ENCODE data around the gene PRLH. TPM values are rescaled to one million over a fixed set of nuclear protein-coding genes. Genes with fewer than 3 reads are reported as not detected.

Gene PRLH
- polyA plus RNA-seq, 2 of the 4 experiments (the other 2 are of a cell fraction) = not detected

GRCh38 chr2:237558961-237559641 lies 7.3 kb upstream of the PRLH start:
- Histone ChIP-seq H3K9me3 (peaks cover 18% of the 10 kb centered on the region), H3K4me3 (no peak overlapping the region), H3K27ac (peak overlapping the region in 1 of 2 experiments; percentile 40; a peak in 1 of 6 replicates), H3K4me2 (no peak overlapping the region), H3K4me1 (peaks cover 11% of the 10 kb centered on the region; the same call in 1 of the 3 replicates)
- ATAC-seq (peak; percentile 5 to 9; a peak in 4 of 6 replicates), DNase-seq (ENCODE audit: low read depth in 1 of 2, low spot score in 1 of 2) (peak in 1 of 2 experiments; percentile 43), FAIRE-seq (no peak)
- WGBS (ENCODE audit: missing lambda C conversion rate) = 71% methylated on average over 22 of the region's 22 CpGs
- POLR2A ChIA-PET = interaction anchor here (1.1 kb wide), 1 partner anchor 474 kb away, joined by 3 read pairs; the partner anchor contains the start of gene COPS8
- CTCF ChIA-PET = interaction anchor here (1.0 to 6.5 kb wide), 5 partner anchors 12 to 473 kb away, joined by 3 to 45 read pairs (median 4); partner anchors contain the start of gene COPS8
- no peak for TF ChIP-seq NFE2L2 (conservative IDR thresholded peaks at IDR 0.05; ENCODE audit: low read length)
- TF ChIP-seq RFX5 (IDR thresholded peaks at IDR 0.05) = no peak
- peak; percentile 92 for TF ChIP-seq MAFK (IDR thresholded peaks at IDR 0.05; ENCODE audit: partially characterized antibody)
- TF ChIP-seq, protein P1, sequence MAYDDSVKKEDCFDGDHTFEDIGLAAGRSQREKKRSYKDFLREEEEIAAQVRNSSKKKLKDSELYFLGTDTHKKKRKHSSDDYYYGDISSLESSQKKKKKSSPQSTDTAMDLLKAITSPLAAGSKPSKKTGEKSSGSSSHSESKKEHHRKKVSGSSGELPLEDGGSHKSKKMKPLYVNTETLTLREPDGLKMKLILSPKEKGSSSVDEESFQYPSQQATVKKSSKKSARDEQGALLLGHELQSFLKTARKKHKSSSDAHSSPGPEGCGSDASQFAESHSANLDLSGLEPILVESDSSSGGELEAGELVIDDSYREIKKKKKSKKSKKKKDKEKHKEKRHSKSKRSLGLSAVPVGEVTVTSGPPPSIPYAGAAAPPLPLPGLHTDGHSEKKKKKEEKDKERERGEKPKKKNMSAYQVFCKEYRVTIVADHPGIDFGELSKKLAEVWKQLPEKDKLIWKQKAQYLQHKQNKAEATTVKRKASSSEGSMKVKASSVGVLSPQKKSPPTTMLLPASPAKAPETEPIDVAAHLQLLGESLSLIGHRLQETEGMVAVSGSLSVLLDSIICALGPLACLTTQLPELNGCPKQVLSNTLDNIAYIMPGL (CRISPR knock-in tag; IDR thresholded peaks at IDR 0.05; ENCODE audit: borderline replicate concordance) = no peak
- TF ChIP-seq CHD4 (IDR thresholded peaks at IDR 0.05; ENCODE audit: borderline replicate concordance) = no peak
- TF ChIP-seq ELK1 (IDR thresholded peaks at IDR 0.05; ENCODE audit: low read depth, low read length) = no peak
- TF ChIP-seq ESRRA (IDR thresholded peaks at IDR 0.05; ENCODE audit: borderline replicate concordance, low read length) = no peak
- TF ChIP-seq POLR2AphosphoS2 (conservative IDR thresholded peaks at IDR 0.05; ENCODE audit: low read length) = 0 out of 2 replicates have a peak, but pooled peaks have one; percentile 33
- TF ChIP-seq, protein P2, sequence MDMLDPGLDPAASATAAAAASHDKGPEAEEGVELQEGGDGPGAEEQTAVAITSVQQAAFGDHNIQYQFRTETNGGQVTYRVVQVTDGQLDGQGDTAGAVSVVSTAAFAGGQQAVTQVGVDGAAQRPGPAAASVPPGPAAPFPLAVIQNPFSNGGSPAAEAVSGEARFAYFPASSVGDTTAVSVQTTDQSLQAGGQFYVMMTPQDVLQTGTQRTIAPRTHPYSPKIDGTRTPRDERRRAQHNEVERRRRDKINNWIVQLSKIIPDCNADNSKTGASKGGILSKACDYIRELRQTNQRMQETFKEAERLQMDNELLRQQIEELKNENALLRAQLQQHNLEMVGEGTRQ (IDR thresholded peaks at IDR 0.05) = no peak
- TF ChIP-seq TFCP2L1 (CRISPR knock-in tag; IDR thresholded peaks at IDR 0.05) = no peak
- no peak for TF ChIP-seq TP53 (CRISPR knock-in tag; IDR thresholded peaks at IDR 0.05)
- no peak for TF ChIP-seq POLR2A (IDR thresholded peaks at IDR 0.05; ENCODE audit: low read length)
- no peak for TF ChIP-seq NPAS2 (CRISPR knock-in tag; IDR thresholded peaks at IDR 0.05; ENCODE audit: borderline replicate concordance)
- TF ChIP-seq KDM1A (IDR thresholded peaks at IDR 0.05; ENCODE audit: low read depth) = no peak
- no peak for TF ChIP-seq CHD2 (IDR thresholded peaks at IDR 0.05; ENCODE audit: low read length, partially characterized antibody)
- no peak for TF ChIP-seq FOXS1 (CRISPR knock-in tag; IDR thresholded peaks at IDR 0.05)

GRCh38 chr2:237561221-237561620 lies 5.2 kb upstream of the PRLH start:
- no peak for TF ChIP-seq PBX3 (IDR thresholded peaks at IDR 0.05)
- TF ChIP-seq POLR2A (IDR thresholded peaks at IDR 0.05; ENCODE audit: low read length) = no peak
- TF ChIP-seq FOSB (CRISPR knock-in tag; IDR thresholded peaks at IDR 0.05) = no peak
- peak; percentile 85; the same call in 1 of the 2 replicates for TF ChIP-seq POLR2AphosphoS2 (conservative IDR thresholded peaks at IDR 0.05; ENCODE audit: low read length)
- ChIA-PET POLR2A (interaction anchor here (0.7 kb wide), 1 partner anchor 49 kb away, joined by 3 read pairs; no protein-coding TSS in a partner anchor), CTCF (interaction anchor here (1.0 to 3.5 kb wide), 4 partner anchors 10 to 407 kb away, joined by 4 to 36 read pairs (median 8); no protein-coding TSS in a partner anchor)
- no peak overlapping the region for H3K4me2 ChIP-seq
- WGBS (ENCODE audit: missing lambda C conversion rate) = 84% methylated on average over 7 of the region's 7 CpGs
- DNase-seq (ENCODE audit: low read depth in 1 of 2, low spot score in 1 of 2) = peak in 1 of 2 experiments; percentile 45
- no peak overlapping the region for H3K27ac ChIP-seq
- H3K4me3 ChIP-seq = no peak overlapping the region
- H3K9me3 ChIP-seq = no peaks in the 10 kb centered on the region
- H3K4me1 ChIP-seq = peaks cover 11% of the 10 kb centered on the region; the same call in 1 of the 3 replicates
- peak; percentile 11; a peak in 3 of 6 replicates for ATAC-seq
- no peak for FAIRE-seq

Data from A549 (cell line).